Osteoblast (primary cell): Measurements from ENCODE around the gene IGSF11. TPM values are rescaled to one million over a fixed set of nuclear protein-coding genes. Genes with fewer than 3 reads are reported as not detected.
"Not testable (repeated sequence)": the region's sequence is repeated elsewhere in the genome, so short reads cannot be mapped to it uniquely, and the experiment has no call there.

Source experiments
- DNase-seq: peaks from one replicate; pipeline ENCODE4 v3.0.0; 2011; ENCODE audit warnings: low spot score, mixed read lengths; ENCODE audit not compliant: insufficient read length; ENCODE audit errors: missing footprints
- H2AFZ ChIP-seq: 2 replicates; pipeline ENCODE4 v1.6.0; 2011; ENCODE audit warnings: mild to moderate bottlenecking, low read length
- H3K27ac ChIP-seq: 2 replicates; pipeline ENCODE4 v1.5.1; 2011; ENCODE audit warnings: mild to moderate bottlenecking, low read depth, low read length, moderate library complexity
- H3K27me3 ChIP-seq: 2 replicates; pipeline ENCODE4 v1.6.0; 2012; ENCODE audit warnings: mild to moderate bottlenecking, control low read depth, inconsistent platforms, low read length, moderate library complexity; ENCODE audit not compliant: insufficient read depth
- H3K36me3 ChIP-seq: 2 replicates; pipeline ENCODE4 v1.5.1; 2011; ENCODE audit warnings: mild to moderate bottlenecking, low read length, control low read depth, moderate library complexity; ENCODE audit not compliant: insufficient read depth
- H3K4me1 ChIP-seq: 2 replicates; pipeline ENCODE4 v1.5.1; 2011; ENCODE audit warnings: mild to moderate bottlenecking, low read length, control low read depth, moderate library complexity; ENCODE audit not compliant: insufficient read depth
- H3K4me2 ChIP-seq: 2 replicates; pipeline ENCODE4 v1.6.0; 2011; ENCODE audit warnings: mild to moderate bottlenecking, low read length; ENCODE audit not compliant: insufficient read depth
- H3K4me3 ChIP-seq: fragments of 200-600 bp; sonication (generic); 3 replicates; pipeline ENCODE4 v1.5.1; 2012; ENCODE audit warnings: mild to moderate bottlenecking, low read length, inconsistent platforms; ENCODE audit not compliant: insufficient read depth
- H3K79me2 ChIP-seq: 2 replicates; pipeline ENCODE4 v1.6.0; 2012; ENCODE audit warnings: mild to moderate bottlenecking, low read length, control low read depth, inconsistent platforms; ENCODE audit not compliant: insufficient read depth
- H3K9me3 ChIP-seq: 2 replicates; pipeline ENCODE4 v1.5.1; 2011; ENCODE audit warnings: low read depth, low read length, control low read depth
- H4K20me1 ChIP-seq: 2 replicates; pipeline ENCODE4 v1.6.0; 2012; ENCODE audit warnings: mild to moderate bottlenecking, low read length, control low read depth; ENCODE audit not compliant: insufficient read depth
- total RNA-seq: library from RNA; depleted of rRNA; stranded (reverse); fragments of >200 nt; gene quantifications from 2 replicates; pipeline ENCODE4 v1.2.3, GENCODE V29; 2012
- TF ChIP-seq, protein P1 (sequence below): IDR thresholded peaks from 2 replicates; pipeline ENCODE4 v1.5.1; 2011; ENCODE audit warnings: mild to moderate bottlenecking, low read depth, low read length, moderate library complexity; ENCODE audit errors: extremely low read depth

Gene IGSF11
- total RNA-seq, 1 donor: 0.36 TPM

GRCh38 chr3:118977118-118977517, 57.5 kb downstream of the IGSF11 start:
- H3K4me3 ChIP-seq: no peak overlapping the region
- H3K4me2 ChIP-seq: no peak overlapping the region
- H4K20me1 ChIP-seq: no peaks in the 10 kb centered on the region
- H3K79me2 ChIP-seq: no peaks in the 10 kb centered on the region
- TF ChIP-seq, protein P1, sequence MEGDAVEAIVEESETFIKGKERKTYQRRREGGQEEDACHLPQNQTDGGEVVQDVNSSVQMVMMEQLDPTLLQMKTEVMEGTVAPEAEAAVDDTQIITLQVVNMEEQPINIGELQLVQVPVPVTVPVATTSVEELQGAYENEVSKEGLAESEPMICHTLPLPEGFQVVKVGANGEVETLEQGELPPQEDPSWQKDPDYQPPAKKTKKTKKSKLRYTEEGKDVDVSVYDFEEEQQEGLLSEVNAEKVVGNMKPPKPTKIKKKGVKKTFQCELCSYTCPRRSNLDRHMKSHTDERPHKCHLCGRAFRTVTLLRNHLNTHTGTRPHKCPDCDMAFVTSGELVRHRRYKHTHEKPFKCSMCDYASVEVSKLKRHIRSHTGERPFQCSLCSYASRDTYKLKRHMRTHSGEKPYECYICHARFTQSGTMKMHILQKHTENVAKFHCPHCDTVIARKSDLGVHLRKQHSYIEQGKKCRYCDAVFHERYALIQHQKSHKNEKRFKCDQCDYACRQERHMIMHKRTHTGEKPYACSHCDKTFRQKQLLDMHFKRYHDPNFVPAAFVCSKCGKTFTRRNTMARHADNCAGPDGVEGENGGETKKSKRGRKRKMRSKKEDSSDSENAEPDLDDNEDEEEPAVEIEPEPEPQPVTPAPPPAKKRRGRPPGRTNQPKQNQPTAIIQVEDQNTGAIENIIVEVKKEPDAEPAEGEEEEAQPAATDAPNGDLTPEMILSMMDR: no peak
- no peaks in the 10 kb centered on the region for H3K36me3 ChIP-seq
- no peak for DNase-seq
- H3K9me3 ChIP-seq: no peaks in the 10 kb centered on the region
- no peaks in the 10 kb centered on the region for H3K4me1 ChIP-seq
- no peaks in the 10 kb centered on the region for H3K27me3 ChIP-seq
- no peak overlapping the region for H3K27ac ChIP-seq
- H2AFZ ChIP-seq: no peak overlapping the region

DNA sequence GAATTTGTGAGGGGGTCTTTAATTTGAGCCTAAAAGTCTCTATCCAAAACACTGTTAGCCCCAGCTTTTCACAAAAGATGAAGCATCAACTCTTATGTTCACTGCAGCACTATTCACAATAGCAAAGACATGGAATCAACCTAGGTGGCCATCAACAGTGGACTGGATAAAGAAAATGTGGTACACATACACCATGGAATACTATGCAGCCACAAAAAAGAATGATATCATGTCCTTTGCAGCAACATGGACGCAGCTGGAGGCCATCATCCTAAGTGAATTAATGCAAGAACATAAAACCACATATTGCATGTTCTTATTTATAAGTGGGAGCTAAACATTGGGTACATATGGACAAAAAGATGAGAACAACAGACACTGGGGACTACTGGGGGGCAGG, 59.2 kb downstream of the IGSF11 start:
- not testable (repeated sequence) for H3K4me1 ChIP-seq, H3K79me2 ChIP-seq, H3K4me2 ChIP-seq, DNase-seq, H3K36me3 ChIP-seq, H3K27me3 ChIP-seq, H3K27ac ChIP-seq, H4K20me1 ChIP-seq, H3K9me3 ChIP-seq, H2AFZ ChIP-seq, H3K4me3 ChIP-seq

DNA sequence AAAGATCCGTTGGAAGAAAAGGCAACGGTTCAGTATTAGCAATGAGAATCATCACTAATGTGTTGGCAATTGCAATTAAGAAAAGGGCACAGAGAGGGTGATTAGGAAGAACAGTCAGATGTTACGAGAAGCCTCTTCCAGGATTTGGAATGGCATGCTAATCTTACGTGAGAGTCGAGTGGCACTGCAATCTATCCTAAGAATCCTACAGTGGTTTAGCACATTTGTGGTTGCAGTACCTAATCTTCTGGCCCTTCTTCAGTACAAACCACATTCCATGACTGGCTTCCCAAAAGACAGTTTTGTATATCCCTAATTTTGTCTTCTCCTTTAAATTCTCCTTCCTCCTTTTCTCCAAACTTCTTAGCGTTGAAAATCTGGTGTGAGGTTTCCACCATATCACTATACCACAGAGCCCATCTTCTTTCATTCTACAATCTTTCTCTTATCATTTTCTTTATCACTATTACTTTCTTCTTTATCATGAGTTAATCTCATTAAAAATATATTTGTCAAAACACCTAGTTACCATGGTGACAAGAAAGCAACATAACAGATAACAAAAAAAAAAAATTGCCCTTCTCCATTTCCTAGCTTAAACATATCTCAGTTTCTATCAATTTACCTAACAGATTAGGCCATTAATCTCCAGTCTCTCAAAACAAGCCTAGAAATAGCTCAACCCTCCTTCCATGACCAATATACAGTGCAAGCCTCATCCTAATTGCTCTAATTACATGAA, 60.1 kb downstream of the IGSF11 start:
- Histone ChIP-seq H3K4me1 (no peaks in the 10 kb centered on the region), H3K27ac (no peak overlapping the region), H3K36me3 (no peaks in the 10 kb centered on the region), H2AFZ (no peak overlapping the region), H3K9me3 (no peaks in the 10 kb centered on the region), H3K79me2 (no peaks in the 10 kb centered on the region), H3K27me3 (no peaks in the 10 kb centered on the region), H4K20me1 (no peaks in the 10 kb centered on the region), H3K4me2 (no peak overlapping the region), H3K4me3 (no peak overlapping the region)
- TF ChIP-seq, protein P1: no peak
- DNase-seq: no peak

GRCh38 chr3:118973050-118973449, 61.6 kb downstream of the IGSF11 start:
- H4K20me1 ChIP-seq: no peaks in the 10 kb centered on the region
- H3K4me3 ChIP-seq: no peak overlapping the region
- H3K4me2 ChIP-seq: no peak overlapping the region
- H3K4me1 ChIP-seq: no peaks in the 10 kb centered on the region
- H3K36me3 ChIP-seq: no peaks in the 10 kb centered on the region
- TF ChIP-seq, protein P1: no peak
- H3K9me3 ChIP-seq: no peaks in the 10 kb centered on the region
- H3K27ac ChIP-seq: no peak overlapping the region
- DNase-seq: no peak
- H2AFZ ChIP-seq: no peak overlapping the region
- no peaks in the 10 kb centered on the region for H3K27me3 ChIP-seq
- H3K79me2 ChIP-seq: no peaks in the 10 kb centered on the region
